Middle frontal gyrus (tissue), 1 donor: ENCODE data around the gene RNF145.
A peak's percentile ranks its signal among the peaks of the same experiment; 100 is the strongest.
"Not testable (repeated sequence)": the region's sequence is repeated elsewhere in the genome, so short reads cannot be mapped to it uniquely, and the experiment has no call there.

Experiments
- DNase-seq: peaks from one replicate; pipeline ENCODE4 v3.0.0-alpha.2; 2015; ENCODE audit warnings: low spot score; ENCODE audit errors: extremely low spot score

RNF145 gene

GRCh38 chr5:159161361-159162214 lies 47.8 kb downstream of the RNF145 start:
- no peak for DNase-seq

- DNase-seq = not testable (repeated sequence)
Measured at GRCh38 chr5:159158553-159159091, 50.7 kb downstream of the RNF145 start.

- DNase-seq = no peak
Measured at GRCh38 chr5:159157552-159157951, 51.8 kb downstream of the RNF145 start.

GRCh38 chr5:159156426-159157238 lies 52.7 kb downstream of the RNF145 start:
- peak; percentile 75 for DNase-seq

- DNase-seq = no peak
Measured at GRCh38 chr5:159155960-159156359, 53.4 kb downstream of the RNF145 start.

- DNase-seq = no peak
Measured at GRCh38 chr5:159152876-159153275, 56.5 kb downstream of the RNF145 start.

GRCh38 chr5:159149085-159149484 lies 60.3 kb downstream of the RNF145 start:
- no peak for DNase-seq

GRCh38 chr5:159147976-159148375 lies 61.4 kb downstream of the RNF145 start:
- DNase-seq = no peak

- DNase-seq = no peak
Measured at GRCh38 chr5:159146839-159147238, 62.5 kb downstream of the RNF145 start.

GRCh38 chr5:159145160-159145559 lies 64.2 kb downstream of the RNF145 start:
- not testable (repeated sequence) for DNase-seq

GRCh38 chr5:159139802-159140201 lies 69.6 kb downstream of the RNF145 start:
- DNase-seq = no peak

- DNase-seq = no peak
Measured at GRCh38 chr5:159135896-159136531, 73.3 kb downstream of the RNF145 start.

- DNase-seq = no peak
Measured at GRCh38 chr5:159133041-159133741, 76.2 kb downstream of the RNF145 start.

- DNase-seq = no peak
Measured at GRCh38 chr5:159132429-159133040, 76.8 kb downstream of the RNF145 start.

- DNase-seq = no peak
Measured at GRCh38 chr5:159131951-159132350, 77.4 kb downstream of the RNF145 start.

- DNase-seq = no peak
Measured at GRCh38 chr5:159130871-159131270, 78.5 kb downstream of the RNF145 start.

GRCh38 chr5:159128070-159128541 lies 81.2 kb downstream of the RNF145 start:
- no peak for DNase-seq

- no peak for DNase-seq
Measured at GRCh38 chr5:159123700-159124099, 85.7 kb downstream of the RNF145 start.

GRCh38 chr5:159123189-159123588 lies 86.2 kb downstream of the RNF145 start:
- no peak for DNase-seq

- DNase-seq = no peak
Measured at GRCh38 chr5:159121061-159121460, 88.3 kb downstream of the RNF145 start.
